CD4-positive, alpha-beta memory T cell (primary cell): ENCODE data around the gene CARD8. TPM values are rescaled to one million over a fixed set of nuclear protein-coding genes. Genes with fewer than 3 reads are reported as not detected.

ENCODE experiments used
- CTCF ChIA-PET: fragments of 350-600 bp; sonication (Branson Sonifier 250); formaldehyde crosslinking; loops from one replicate; lab custom pipeline; 2021; ENCODE audit warnings: inconsistent platforms; ENCODE audit not compliant: partially characterized antibody; lab: Charles Lee
- POLR2A ChIA-PET: fragments of 350-600 bp; sonication (Branson Sonifier 250); formaldehyde crosslinking; loops from one replicate; lab custom pipeline; 2021; ENCODE audit not compliant: partially characterized antibody; lab: Charles Lee
- DNase-seq, 5 donors: peaks; one replicate each; pipeline versions ENCODE4 v3.0.0 to v3.0.0-alpha.2; 2020 to 2022; ENCODE audit warnings: mixed read lengths in 1 of 5
- H3K27ac ChIP-seq: one replicate; pipeline ENCODE4 v1.7.0; 2013; ENCODE audit warnings: low read depth, low read length
- H3K27me3 ChIP-seq: 2 replicates; pipeline ENCODE4 v1.7.0; 2013; ENCODE audit warnings: mild to moderate bottlenecking, low read length, moderate library complexity; ENCODE audit not compliant: insufficient read depth
- H3K36me3 ChIP-seq: 2 replicates; pipeline ENCODE4 v1.7.0; 2013; ENCODE audit warnings: mild to moderate bottlenecking, low read length, moderate library complexity; ENCODE audit not compliant: insufficient read depth
- H3K4me1 ChIP-seq: 2 replicates; pipeline ENCODE4 v1.7.0; 2013; ENCODE audit warnings: mild to moderate bottlenecking, low read length, moderate library complexity; ENCODE audit not compliant: insufficient read depth
- H3K4me3 ChIP-seq, 2 donors: one replicate each; pipeline ENCODE4 v1.7.0; 2013; ENCODE audit warnings: low read length in 2 of 2, mild to moderate bottlenecking in 1 of 2
- H3K9me3 ChIP-seq, 2 donors: one replicate each; pipeline ENCODE4 v1.7.0; 2013; ENCODE audit warnings: low read length in 2 of 2, control low read depth in 1 of 2; ENCODE audit not compliant: control insufficient read depth in 1 of 2
- H3K27ac Mint-ChIP-seq, 7 donors: one replicate each; pipeline ENCODE4 v1.8.0; 2020 to 2021; ENCODE audit warnings: mixed read lengths in 7 of 7, mild to moderate bottlenecking in 6 of 7, inconsistent platforms in 3 of 7, moderate library complexity in 3 of 7
- H3K27me3 Mint-ChIP-seq, 2 donors: one replicate each; pipeline ENCODE4 v1.8.0; 2020 to 2021; ENCODE audit warnings: mixed read lengths in 2 of 2
- H3K36me3 Mint-ChIP-seq, 2 donors: one replicate each; pipeline ENCODE4 v1.8.0; 2020 to 2021; ENCODE audit warnings: mixed read lengths in 2 of 2, inconsistent platforms in 1 of 2, mild to moderate bottlenecking in 1 of 2
- H3K4me1 Mint-ChIP-seq, 4 donors: one replicate each; pipeline ENCODE4 v1.8.0; 2020 to 2021; ENCODE audit warnings: mixed read lengths in 4 of 4, mild to moderate bottlenecking in 1 of 4
- H3K4me3 Mint-ChIP-seq, 8 donors: one replicate each; pipeline ENCODE4 v1.8.0; 2020 to 2021; ENCODE audit warnings: mixed read lengths in 8 of 8, mild to moderate bottlenecking in 7 of 8, moderate library complexity in 6 of 8, inconsistent platforms in 3 of 8
- H3K9me3 Mint-ChIP-seq, 8 donors: one replicate each; pipeline ENCODE4 v1.8.0; 2020 to 2021; ENCODE audit warnings: mixed read lengths in 8 of 8, mild to moderate bottlenecking in 5 of 8, inconsistent platforms in 3 of 8, moderate library complexity in 1 of 8
- intact Hi-C: fragments of 100-400 bp; cut with micrococcal nuclease; formaldehyde crosslinking; loops from one replicate; pipeline ENCODE4 v1.15.1; 2023
- polyA plus RNA-seq, 2 donors: library from polyadenylated mRNA; unstranded; fragments of 300-500 nt; fragmentation: Illumina TruSeq; gene quantifications; one replicate each; pipeline ENCODE4 v1.2.3, GENCODE V29; 2021
- total RNA-seq, 2 experiments: library from RNA; stranded (reverse); gene quantifications; one replicate each; pipeline ENCODE4 v1.2.3, GENCODE V29; 2021

The CARD8 gene
- total and polyA plus RNA-seq, 4 experiments from 2014 or later = 74.9 to 316 (median 200) TPM

GRCh38 chr19:48253999-48254398 lies 1.7 kb downstream of the CARD8 start:
- Histone ChIP-seq H3K27me3 (no peaks in the 10 kb centered on the region), H3K27ac (peak overlapping the region; percentile 90), H3K4me3 (peak overlapping the region in 1 of 2 donors; percentile 49), H3K36me3 (no peaks in the 10 kb centered on the region), H3K4me1 (peaks cover 80% of the 10 kb centered on the region), H3K9me3 (no peaks in the 10 kb centered on the region)
- intact Hi-C loops = no loop called here
- POLR2A ChIA-PET = interaction anchor here (1.6 to 2.8 kb wide), 3 partner anchors 8 to 50 kb away, joined by 5 to 30 read pairs (median 28); no protein-coding TSS in a partner anchor
- Mint-ChIP-seq H3K4me3 (peak overlapping the region; percentile 61 to 99 (median 92)), H3K27me3 (no peaks in the 10 kb centered on the region), H3K9me3 (no peaks in the 10 kb centered on the region), H3K4me1 (peaks cover 54 to 87% (median 69%) of the 10 kb centered on the region in 4 donors), H3K36me3 (peaks cover 20 to 30% of the 10 kb centered on the region in 2 donors), H3K27ac (peak overlapping the region; percentile 84 to 100 (median 93))
- no peak for DNase-seq
- CTCF ChIA-PET = no interaction called here

- Histone ChIP-seq H3K27me3 (no peaks in the 10 kb centered on the region), H3K4me3 (no peak overlapping the region), H3K36me3 (peaks cover 3% of the 10 kb centered on the region), H3K27ac (no peak overlapping the region), H3K9me3 (no peaks in the 10 kb centered on the region), H3K4me1 (peaks cover 82% of the 10 kb centered on the region)
- peak overlapping the region in 6 of 7 donors; percentile 36 to 93 (median 70) for H3K27ac Mint-ChIP-seq
- ChIA-PET CTCF (no interaction called here), POLR2A (no interaction called here)
- H3K4me3 Mint-ChIP-seq = peak overlapping the region in 4 of 8 donors; percentile 59 to 99 (median 66)
- intact Hi-C loops = no loop called here
- H3K4me1 Mint-ChIP-seq = peaks cover 46 to 86% (median 61%) of the 10 kb centered on the region in 4 donors
- no peak for DNase-seq
- H3K9me3 Mint-ChIP-seq = no peaks in the 10 kb centered on the region
- peaks cover 25 to 34% of the 10 kb centered on the region in 2 donors for H3K36me3 Mint-ChIP-seq
- no peaks in the 10 kb centered on the region for H3K27me3 Mint-ChIP-seq
Observed at GRCh38 chr19:48252609-48253008, 3.1 kb downstream of the CARD8 start.

DNA sequence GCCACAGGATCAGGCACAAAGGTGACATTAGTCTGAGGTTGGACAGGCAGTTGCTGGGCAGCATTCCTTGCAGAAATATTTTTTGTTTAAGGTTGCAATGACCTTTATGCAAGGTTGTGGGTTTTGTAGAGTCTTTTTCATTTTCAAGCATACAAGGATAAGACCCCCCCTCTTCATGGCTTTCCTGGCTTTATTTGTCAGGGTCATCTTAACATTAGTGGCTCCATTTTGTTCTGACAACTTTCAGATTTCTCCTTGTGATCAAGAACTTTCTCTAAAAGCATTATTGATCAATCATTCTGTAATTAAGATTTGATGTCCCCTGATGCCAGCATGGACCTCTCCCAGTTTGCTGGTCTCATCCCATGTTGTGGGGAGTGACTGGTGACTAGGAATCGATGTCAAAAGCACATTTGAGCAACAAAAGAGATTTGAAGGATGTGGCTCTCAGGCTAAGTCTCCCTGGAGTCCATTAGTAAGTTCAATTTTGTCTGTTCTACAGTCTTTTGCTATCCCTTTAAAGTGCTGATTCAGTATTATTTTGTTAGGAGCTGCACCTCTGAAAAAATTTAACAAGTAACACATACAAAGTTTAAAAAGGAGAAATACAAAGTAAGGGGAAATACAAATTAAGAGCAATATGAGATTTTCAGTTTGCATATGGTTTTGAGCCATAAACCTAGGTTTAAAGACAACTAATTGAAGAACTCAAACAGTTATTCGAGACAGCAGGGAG lies 5.3 kb downstream of the CARD8 start:
- Mint-ChIP-seq H3K27ac (peak overlapping the region; percentile 98 to 99 (median 98)), H3K27me3 (no peaks in the 10 kb centered on the region), H3K4me1 (peaks cover 52 to 87% (median 65%) of the 10 kb centered on the region in 4 donors), H3K9me3 (no peaks in the 10 kb centered on the region), H3K36me3 (peaks cover 37 to 40% of the 10 kb centered on the region in 2 donors), H3K4me3 (peak overlapping the region; percentile 91 to 97 (median 94))
- POLR2A ChIA-PET = interaction anchor here (0.7 to 2.6 kb wide), 16 partner anchors 9 to 1627 kb away, joined by 3 to 61 read pairs (median 6); partner anchors contain the start of genes AKT1S1, EMP3, LIG1 and SYNGR4
- CTCF ChIA-PET = interaction anchor here (0.6 to 2.2 kb wide), 4 partner anchors 8 to 48 kb away, joined by 3 to 16 read pairs (median 4); no protein-coding TSS in a partner anchor
- H3K9me3 ChIP-seq = no peaks in the 10 kb centered on the region
- DNase-seq = no peak
- peak overlapping the region in 1 of 2 donors; percentile 87 for H3K4me3 ChIP-seq
- H3K36me3 ChIP-seq = peaks cover 9% of the 10 kb centered on the region
- H3K27me3 ChIP-seq = no peaks in the 10 kb centered on the region
- peak overlapping the region; percentile 93 for H3K27ac ChIP-seq
- intact Hi-C loops = no loop called here
- peaks cover 87% of the 10 kb centered on the region for H3K4me1 ChIP-seq

DNA sequence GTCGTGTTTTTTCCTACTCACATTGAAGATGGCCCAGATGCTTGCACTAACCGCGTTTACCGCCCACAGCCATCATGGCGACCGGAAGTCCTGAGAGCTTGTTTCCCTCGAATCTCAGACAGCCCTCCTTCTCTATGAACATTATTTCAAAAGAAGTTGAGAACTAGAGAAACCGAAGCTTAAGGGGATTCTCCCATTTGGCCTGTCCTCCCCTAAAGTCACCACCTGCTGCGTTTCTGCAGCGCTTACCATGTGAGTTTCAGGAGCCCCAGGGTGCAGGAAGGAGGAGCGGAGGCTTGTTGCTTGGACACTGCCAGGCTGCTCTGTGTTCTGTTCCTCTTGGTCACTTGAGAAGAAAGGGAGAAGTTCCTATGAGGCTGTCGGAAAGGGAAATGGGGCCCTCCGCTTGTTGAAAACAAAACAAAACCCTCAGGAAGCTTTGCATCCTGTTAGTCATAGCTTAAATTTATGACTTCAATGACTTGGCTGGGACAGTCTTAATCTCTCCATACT lies 6.2 kb downstream of the CARD8 start:
- intact Hi-C loops = loop anchor here (1.0 kb wide), 1 partner anchor 11 kb away; no protein-coding TSS in a partner anchor
- H3K27me3 ChIP-seq = no peaks in the 10 kb centered on the region
- H3K9me3 ChIP-seq = no peaks in the 10 kb centered on the region
- H3K4me3 ChIP-seq = peak overlapping the region; percentile 48 to 87
- ChIA-PET POLR2A (interaction anchor here (0.7 to 2.6 kb wide), 20 partner anchors 9 to 1628 kb away, joined by 3 to 61 read pairs (median 4); partner anchors contain the start of genes AKT1S1, EMP3, LIG1 and RPL18), CTCF (interaction anchor here (0.6 to 2.2 kb wide), 5 partner anchors 9 to 335 kb away, joined by 3 to 16 read pairs (median 4); no protein-coding TSS in a partner anchor)
- H3K4me1 ChIP-seq = peaks cover 89% of the 10 kb centered on the region
- H3K27ac ChIP-seq = peak overlapping the region; percentile 93
- Mint-ChIP-seq H3K27me3 (no peaks in the 10 kb centered on the region), H3K4me1 (peaks cover 56 to 87% (median 69%) of the 10 kb centered on the region in 4 donors), H3K9me3 (no peaks in the 10 kb centered on the region), H3K27ac (peak overlapping the region; percentile 98 to 99 (median 98)), H3K4me3 (peak overlapping the region; percentile 91 to 97 (median 94)), H3K36me3 (peaks cover 38 to 40% of the 10 kb centered on the region in 2 donors)
- peaks cover 9% of the 10 kb centered on the region for H3K36me3 ChIP-seq
- peak; percentile 74 to 88 (median 76) for DNase-seq

- peak overlapping the region; percentile 62 to 70 for H3K4me3 ChIP-seq
- POLR2A ChIA-PET = interaction anchor here (2.3 to 2.6 kb wide), 2 partner anchors 11 to 73 kb away, joined by 9 to 61 read pairs; a partner anchor contains a TSS
- peaks cover 9% of the 10 kb centered on the region for H3K36me3 ChIP-seq
- no peaks in the 10 kb centered on the region for H3K9me3 ChIP-seq
- Mint-ChIP-seq H3K9me3 (no peaks in the 10 kb centered on the region), H3K27me3 (no peaks in the 10 kb centered on the region), H3K4me1 (peaks cover 52 to 83% (median 64%) of the 10 kb centered on the region in 4 donors), H3K36me3 (peaks cover 38 to 41% of the 10 kb centered on the region in 2 donors), H3K4me3 (peak overlapping the region; percentile 84 to 97 (median 93)), H3K27ac (peak overlapping the region; percentile 88 to 98 (median 94))
- intact Hi-C loops = no loop called here
- no peaks in the 10 kb centered on the region for H3K27me3 ChIP-seq
- peak overlapping the region; percentile 60 for H3K27ac ChIP-seq
- H3K4me1 ChIP-seq = peaks cover 88% of the 10 kb centered on the region
- CTCF ChIA-PET = interaction anchor here (1.2 to 2.2 kb wide), 2 partner anchors 10 to 336 kb away, joined by 3 to 16 read pairs; no protein-coding TSS in a partner anchor
- peak in 1 of 5 donors; percentile 11 for DNase-seq
Observed at GRCh38 chr19:48248081-48248833, 7.5 kb downstream of the CARD8 start.

- ChIA-PET POLR2A (interaction anchor here (1.3 to 3.7 kb wide), 3 partner anchors 8 to 44 kb away, joined by 4 to 28 read pairs (median 4); partner anchors contain the start of gene CARD8), CTCF (interaction anchor here (1.0 kb wide), 2 partner anchors 13 to 43 kb away, joined by 3 read pairs; no protein-coding TSS in a partner anchor)
- H3K27ac ChIP-seq = no peak overlapping the region
- intact Hi-C loops = no loop called here
- Mint-ChIP-seq H3K9me3 (no peaks in the 10 kb centered on the region), H3K4me1 (peaks cover 45 to 79% (median 60%) of the 10 kb centered on the region in 4 donors), H3K27me3 (no peaks in the 10 kb centered on the region), H3K4me3 (peak overlapping the region in 7 of 8 donors; percentile 35 to 70 (median 60)), H3K36me3 (peaks cover 39 to 42% of the 10 kb centered on the region in 2 donors), H3K27ac (peak overlapping the region in 6 of 7 donors; percentile 12 to 93 (median 78))
- H3K4me1 ChIP-seq = peaks cover 79% of the 10 kb centered on the region
- no peaks in the 10 kb centered on the region for H3K27me3 ChIP-seq
- H3K36me3 ChIP-seq = peaks cover 9% of the 10 kb centered on the region
- DNase-seq = no peak
- H3K4me3 ChIP-seq = no peak overlapping the region
- H3K9me3 ChIP-seq = no peaks in the 10 kb centered on the region
Observed at GRCh38 chr19:48247212-48247611, 8.5 kb downstream of the CARD8 start.
